SH-SY5Y (cell line): Measurements from ENCODE around the gene UNC13B.

Experiments used
- GATA2 ChIP-seq: IDR thresholded peaks from 2 replicates; pipeline ENCODE4 v1.6.1; 2011; ENCODE audit warnings: mild to moderate bottlenecking, low read depth, low read length
- GATA3 ChIP-seq: IDR thresholded peaks from 2 replicates; pipeline ENCODE4 v1.6.1; 2011; ENCODE audit warnings: low read depth, mild to moderate bottlenecking, low read length, moderate library complexity

- TF ChIP-seq GATA2 (no peak), GATA3 (no peak)
These were observed 132.3 kb downstream of the UNC13B start for GRCh38 chr9:35294066-35294465.
